ENCODE measurements around the gene PDCD2L. TPM values are rescaled to one million over a fixed set of nuclear protein-coding genes. Genes with fewer than 3 reads are reported as not detected.
A peak's percentile ranks its signal among the peaks of the same experiment; 100 is the strongest.
"Not testable (repeated sequence)": the region's sequence is repeated elsewhere in the genome, so short reads cannot be mapped to it uniquely, and the experiment has no call there.

The PDCD2L gene
- total RNA-seq, 1 donor from 2014 or later = 50.8 TPM

GRCh38 chr19:34386645-34387445 is 17.4 kb upstream of the PDCD2L start:
- intact Hi-C loops (cut with micrococcal nuclease) = no loop called here
- peak overlapping the region; percentile 34 for H3K27ac Mint-ChIP-seq

GRCh38 chr19:34387446-34387810 is 16.8 kb upstream of the PDCD2L start:
- H3K36me3 Mint-ChIP-seq (ENCODE audit: low read depth) = peaks cover 48% of the 10 kb centered on the region
- H3K27ac Mint-ChIP-seq = no peak overlapping the region
- H3K4me1 Mint-ChIP-seq = peaks cover 14% of the 10 kb centered on the region
- H3K4me3 Mint-ChIP-seq = no peak overlapping the region
- DNase-seq = no peak
- intact Hi-C loops (cut with micrococcal nuclease) = no loop called here
- no peaks in the 10 kb centered on the region for H3K27me3 Mint-ChIP-seq
- H3K9me3 Mint-ChIP-seq = no peaks in the 10 kb centered on the region

More at GRCh38 chr19:34386645-34387445, 17.4 kb upstream of the PDCD2L start:
- DNase-seq = no peak
- Mint-ChIP-seq H3K36me3 (ENCODE audit: low read depth) (peaks cover 52% of the 10 kb centered on the region), H3K4me3 (no peak overlapping the region), H3K9me3 (no peaks in the 10 kb centered on the region), H3K27me3 (no peaks in the 10 kb centered on the region), H3K4me1 (peaks cover 14% of the 10 kb centered on the region)

GRCh38 chr19:34388745-34389144 is 15.5 kb upstream of the PDCD2L start:
- H3K36me3 Mint-ChIP-seq (ENCODE audit: low read depth) = peaks cover 35% of the 10 kb centered on the region
- H3K9me3 Mint-ChIP-seq; intact Hi-C loops (cut with micrococcal nuclease); H3K4me3 Mint-ChIP-seq; H3K27ac Mint-ChIP-seq; DNase-seq; H3K27me3 Mint-ChIP-seq: not testable (repeated sequence)
- H3K4me1 Mint-ChIP-seq = peaks cover 10% of the 10 kb centered on the region

- no peaks in the 10 kb centered on the region for H3K4me1 Mint-ChIP-seq
- no peak overlapping the region for H3K27ac Mint-ChIP-seq
- no peaks in the 10 kb centered on the region for H3K9me3 Mint-ChIP-seq
- DNase-seq = no peak
- intact Hi-C loops (cut with micrococcal nuclease) = no loop called here
- peaks cover 19% of the 10 kb centered on the region for H3K36me3 Mint-ChIP-seq (ENCODE audit: low read depth)
- no peaks in the 10 kb centered on the region for H3K27me3 Mint-ChIP-seq
- H3K4me3 Mint-ChIP-seq = no peak overlapping the region
These were observed 12.4 kb upstream of the PDCD2L start for GRCh38 chr19:34391813-34392212.

- Mint-ChIP-seq H3K9me3 (no peaks in the 10 kb centered on the region), H3K4me3 (no peak overlapping the region), H3K27me3 (no peaks in the 10 kb centered on the region), H3K36me3 (ENCODE audit: low read depth) (peaks cover 21% of the 10 kb centered on the region), H3K4me1 (no peaks in the 10 kb centered on the region), H3K27ac (no peak overlapping the region)
- intact Hi-C loops (cut with micrococcal nuclease) = no loop called here
- no peak for DNase-seq
These were observed 11.2 kb upstream of the PDCD2L start for GRCh38 chr19:34393031-34393430.

GRCh38 chr19:34393629-34394028 is 10.6 kb upstream of the PDCD2L start:
- no peak overlapping the region for H3K27ac Mint-ChIP-seq
- intact Hi-C loops (cut with micrococcal nuclease) = no loop called here
- H3K9me3 Mint-ChIP-seq = no peaks in the 10 kb centered on the region
- H3K4me3 Mint-ChIP-seq = no peak overlapping the region
- no peaks in the 10 kb centered on the region for H3K27me3 Mint-ChIP-seq
- H3K36me3 Mint-ChIP-seq (ENCODE audit: low read depth) = peaks cover 21% of the 10 kb centered on the region
- H3K4me1 Mint-ChIP-seq = no peaks in the 10 kb centered on the region
- DNase-seq = no peak

GRCh38 chr19:34397853-34398252 is 6.3 kb upstream of the PDCD2L start:
- no peaks in the 10 kb centered on the region for H3K27me3 Mint-ChIP-seq
- DNase-seq = no peak
- intact Hi-C loops (cut with micrococcal nuclease) = no loop called here
- H3K36me3 Mint-ChIP-seq (ENCODE audit: low read depth) = peaks cover 43% of the 10 kb centered on the region
- H3K4me1 Mint-ChIP-seq = peaks cover 2% of the 10 kb centered on the region
- no peak overlapping the region for H3K27ac Mint-ChIP-seq
- no peaks in the 10 kb centered on the region for H3K9me3 Mint-ChIP-seq
- H3K4me3 Mint-ChIP-seq = no peak overlapping the region

- intact Hi-C loops (cut with micrococcal nuclease) = no loop called here
- H3K36me3 Mint-ChIP-seq (ENCODE audit: low read depth) = peaks cover 44% of the 10 kb centered on the region
- H3K4me3 Mint-ChIP-seq = no peak overlapping the region
- H3K27me3 Mint-ChIP-seq = no peaks in the 10 kb centered on the region
- peaks cover 8% of the 10 kb centered on the region for H3K4me1 Mint-ChIP-seq
- no peak overlapping the region for H3K27ac Mint-ChIP-seq
- H3K9me3 Mint-ChIP-seq = no peaks in the 10 kb centered on the region
- DNase-seq = no peak
These were observed 4.3 kb upstream of the PDCD2L start for GRCh38 chr19:34399886-34400285.

- intact Hi-C loops (cut with micrococcal nuclease); H3K9me3 Mint-ChIP-seq; H3K4me3 Mint-ChIP-seq; DNase-seq; H3K27me3 Mint-ChIP-seq; H3K4me1 Mint-ChIP-seq: not testable (repeated sequence)
- peak overlapping the region; percentile 41 for H3K27ac Mint-ChIP-seq
- H3K36me3 Mint-ChIP-seq (ENCODE audit: low read depth) = peaks cover 41% of the 10 kb centered on the region
These were observed 3.4 kb upstream of the PDCD2L start for GRCh38 chr19:34400844-34401243.

GRCh38 chr19:34402074-34402600 is 2.1 kb upstream of the PDCD2L start:
- peaks cover 8% of the 10 kb centered on the region for H3K4me1 Mint-ChIP-seq
- intact Hi-C loops (cut with micrococcal nuclease) = no loop called here
- peaks cover 41% of the 10 kb centered on the region for H3K36me3 Mint-ChIP-seq (ENCODE audit: low read depth)
- no peaks in the 10 kb centered on the region for H3K9me3 Mint-ChIP-seq
- H3K27me3 Mint-ChIP-seq = no peaks in the 10 kb centered on the region
- H3K4me3 Mint-ChIP-seq = no peak overlapping the region
- no peak overlapping the region for H3K27ac Mint-ChIP-seq
- no peak for DNase-seq

- Mint-ChIP-seq H3K27me3 (no peaks in the 10 kb centered on the region), H3K9me3 (no peaks in the 10 kb centered on the region), H3K4me3 (peak overlapping the region; percentile 93), H3K27ac (peak overlapping the region; percentile 94), H3K36me3 (ENCODE audit: low read depth) (peaks cover 36% of the 10 kb centered on the region), H3K4me1 (peaks cover 8% of the 10 kb centered on the region)
- intact Hi-C loops (cut with micrococcal nuclease) = loop anchor here (1.0 to 2.0 kb wide), 2 partner anchors 25 to 97 kb away; partner anchors contain the start of gene UBA2
- DNase-seq = no peak
These were observed 453 bp upstream of the PDCD2L start for GRCh38 chr19:34403784-34404108.

GRCh38 chr19:34405892-34406660 is 1.9 kb downstream of the PDCD2L start:
- Mint-ChIP-seq H3K9me3 (no peaks in the 10 kb centered on the region), H3K4me1 (peaks cover 7% of the 10 kb centered on the region), H3K27me3 (no peaks in the 10 kb centered on the region), H3K27ac (no peak overlapping the region), H3K36me3 (ENCODE audit: low read depth) (peaks cover 32% of the 10 kb centered on the region), H3K4me3 (peak overlapping the region; percentile 35)
- no peak for DNase-seq
- intact Hi-C loops (cut with micrococcal nuclease) = loop anchor here (2.0 kb wide), 1 partner anchor 95 kb away; no protein-coding TSS in a partner anchor

GRCh38 chr19:34408411-34408810 is 4.2 kb downstream of the PDCD2L start:
- Mint-ChIP-seq H3K9me3 (no peaks in the 10 kb centered on the region), H3K27ac (no peak overlapping the region)
- intact Hi-C loops (cut with micrococcal nuclease) = no loop called here

More at GRCh38 chr19:34408411-34408810, 4.2 kb downstream of the PDCD2L start:
- DNase-seq = no peak
- no peak overlapping the region for H3K4me3 Mint-ChIP-seq
- H3K4me1 Mint-ChIP-seq = peaks cover 7% of the 10 kb centered on the region
- H3K36me3 Mint-ChIP-seq (ENCODE audit: low read depth) = peaks cover 31% of the 10 kb centered on the region
- H3K27me3 Mint-ChIP-seq = no peaks in the 10 kb centered on the region

All from activated CD4-positive, alpha-beta T cell treated with anti-CD3 and anti-CD28 coated beads, Interleukin-2, amount 10 ng/mL, durations not matched to agents 24 days and 14 days (primary cell).